SH-SY5Y (cell line): ENCODE results near the gene LGALS8.

ENCODE experiments used
- GATA2 ChIP-seq: IDR thresholded peaks from 2 replicates; pipeline ENCODE4 v1.6.1; 2011; ENCODE audit warnings: mild to moderate bottlenecking, low read depth, low read length
- GATA3 ChIP-seq: IDR thresholded peaks from 2 replicates; pipeline ENCODE4 v1.6.1; 2011; ENCODE audit warnings: low read depth, mild to moderate bottlenecking, low read length, moderate library complexity

The LGALS8 gene

GRCh38 chr1:236581528-236581927, 57.7 kb downstream of the LGALS8 start:
- TF ChIP-seq GATA3 (no peak), GATA2 (no peak)

GRCh38 chr1:236589531-236589930, 65.7 kb downstream of the LGALS8 start:
- no peak for TF ChIP-seq GATA3
- no peak for TF ChIP-seq GATA2

- 0 out of 2 replicates have a peak, but pooled peaks have one; percentile 17 for TF ChIP-seq GATA3
- TF ChIP-seq GATA2: no peak
Observed at GRCh38 chr1:236590553-236591150, 66.9 kb downstream of the LGALS8 start.

- TF ChIP-seq GATA3: no peak
- TF ChIP-seq GATA2: no peak
Observed at GRCh38 chr1:236602171-236602570, 78.4 kb downstream of the LGALS8 start.
